Colon (tissue), 2 donors: Measurements from ENCODE around the gene BNIP2.

Source experiments
- FAIRE-seq: peaks from 2 replicates; lab custom pipeline; 2012; peaks lifted over from hg19 to GRCh38; lab: Jason Lieb, UNC
- donor health status: control.
- donor health status: control.

Gene BNIP2

GRCh38 chr15:59632714-59633113 is 56.4 kb downstream of the BNIP2 start:
- no peak for FAIRE-seq

GRCh38 chr15:59622289-59622688 is 66.8 kb downstream of the BNIP2 start:
- FAIRE-seq: no peak

- no peak for FAIRE-seq
Measured at GRCh38 chr15:59618406-59618805, 70.7 kb downstream of the BNIP2 start.

GRCh38 chr15:59616379-59616778 is 72.7 kb downstream of the BNIP2 start:
- no peak for FAIRE-seq

- FAIRE-seq: no peak
Measured at GRCh38 chr15:59615661-59616060, 73.5 kb downstream of the BNIP2 start.

- no peak for FAIRE-seq
Measured at GRCh38 chr15:59614153-59614552, 75.0 kb downstream of the BNIP2 start.

GRCh38 chr15:59611276-59612260 is 77.6 kb downstream of the BNIP2 start, which contains the start of gene GCNT3:
TSS of gene GCNT3 (plus strand) at chr15:59611783. CDS start at chr15:59618239, 6,456 bp downstream.
- FAIRE-seq: no peak

- FAIRE-seq: no peak
Measured at GRCh38 chr15:59609730-59610712, 79.1 kb downstream of the BNIP2 start.
